ENCODE data around the gene NUDT3. TPM values are rescaled to one million over a fixed set of nuclear protein-coding genes. Genes with fewer than 3 reads are reported as not detected.

NUDT3 gene
- total and polyA plus RNA-seq, 2 experiments from 2014 or later, result 12.1 to 31.1 TPM

GRCh38 chr6:34260576-34261267 is 131.7 kb downstream of the NUDT3 start (continued):
- TF ChIP-seq ZNF462 (CRISPR knock-in tag; IDR thresholded peaks at IDR 0.05) (no peak), ZNF331 (CRISPR knock-in tag; IDR thresholded peaks at IDR 0.05; ENCODE audit: low read depth) (no peak)
- TF ChIP-seq, protein P1, sequence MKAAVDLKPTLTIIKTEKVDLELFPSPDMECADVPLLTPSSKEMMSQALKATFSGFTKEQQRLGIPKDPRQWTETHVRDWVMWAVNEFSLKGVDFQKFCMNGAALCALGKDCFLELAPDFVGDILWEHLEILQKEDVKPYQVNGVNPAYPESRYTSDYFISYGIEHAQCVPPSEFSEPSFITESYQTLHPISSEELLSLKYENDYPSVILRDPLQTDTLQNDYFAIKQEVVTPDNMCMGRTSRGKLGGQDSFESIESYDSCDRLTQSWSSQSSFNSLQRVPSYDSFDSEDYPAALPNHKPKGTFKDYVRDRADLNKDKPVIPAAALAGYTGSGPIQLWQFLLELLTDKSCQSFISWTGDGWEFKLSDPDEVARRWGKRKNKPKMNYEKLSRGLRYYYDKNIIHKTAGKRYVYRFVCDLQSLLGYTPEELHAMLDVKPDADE (IDR thresholded peaks at IDR 0.05), result no peak

DNA sequence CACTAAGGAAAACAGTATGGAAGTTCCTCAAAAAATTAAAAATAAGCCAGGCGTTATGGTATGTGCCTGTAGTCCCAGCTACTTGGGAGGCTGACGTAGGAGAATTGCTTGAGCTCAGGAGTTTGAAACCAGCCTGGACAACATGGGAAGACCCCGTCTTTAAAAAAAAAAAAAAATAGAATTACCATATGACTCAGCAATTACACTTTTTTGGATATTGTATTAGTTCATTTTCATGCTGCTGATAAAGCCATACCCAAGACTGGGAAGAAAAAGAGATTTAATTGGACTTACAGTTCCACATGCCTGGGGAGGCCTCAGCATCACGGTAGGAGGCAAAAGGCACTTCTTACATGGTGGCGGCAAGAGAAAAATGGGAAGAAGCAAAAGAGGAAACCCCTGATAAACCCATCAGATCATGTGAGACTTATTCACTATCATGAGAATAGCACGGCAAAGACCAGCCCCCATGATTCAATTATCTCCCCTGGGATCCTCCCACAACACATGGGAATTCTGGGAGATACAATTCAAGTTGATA is 132.9 kb downstream of the NUDT3 start:
- Histone ChIP-seq H3K4me2 (no peak overlapping the region), H2AFZ (no peak overlapping the region), H4K20me1 (replicated peaks; ENCODE audit: insufficient read depth) (no peaks in the 10 kb centered on the region), H3K27me3 (ENCODE audit: insufficient read depth) (no peaks in the 10 kb centered on the region), H3K36me3 (ENCODE audit: insufficient read depth) (no peaks in the 10 kb centered on the region), H3F3A (replicated peaks; ENCODE audit: low read depth) (no peaks in the 10 kb centered on the region), H3K27ac (ENCODE audit: low read depth) (no peak overlapping the region), H3K4me3 (no peak overlapping the region), H3K9me2 (ENCODE audit: insufficient read depth) (no peaks in the 10 kb centered on the region), H3K4me1 (ENCODE audit: insufficient read depth) (no peaks in the 10 kb centered on the region), H3K79me2 (replicated peaks; ENCODE audit: insufficient read depth) (no peaks in the 10 kb centered on the region)
- TF ChIP-seq, protein P2, sequence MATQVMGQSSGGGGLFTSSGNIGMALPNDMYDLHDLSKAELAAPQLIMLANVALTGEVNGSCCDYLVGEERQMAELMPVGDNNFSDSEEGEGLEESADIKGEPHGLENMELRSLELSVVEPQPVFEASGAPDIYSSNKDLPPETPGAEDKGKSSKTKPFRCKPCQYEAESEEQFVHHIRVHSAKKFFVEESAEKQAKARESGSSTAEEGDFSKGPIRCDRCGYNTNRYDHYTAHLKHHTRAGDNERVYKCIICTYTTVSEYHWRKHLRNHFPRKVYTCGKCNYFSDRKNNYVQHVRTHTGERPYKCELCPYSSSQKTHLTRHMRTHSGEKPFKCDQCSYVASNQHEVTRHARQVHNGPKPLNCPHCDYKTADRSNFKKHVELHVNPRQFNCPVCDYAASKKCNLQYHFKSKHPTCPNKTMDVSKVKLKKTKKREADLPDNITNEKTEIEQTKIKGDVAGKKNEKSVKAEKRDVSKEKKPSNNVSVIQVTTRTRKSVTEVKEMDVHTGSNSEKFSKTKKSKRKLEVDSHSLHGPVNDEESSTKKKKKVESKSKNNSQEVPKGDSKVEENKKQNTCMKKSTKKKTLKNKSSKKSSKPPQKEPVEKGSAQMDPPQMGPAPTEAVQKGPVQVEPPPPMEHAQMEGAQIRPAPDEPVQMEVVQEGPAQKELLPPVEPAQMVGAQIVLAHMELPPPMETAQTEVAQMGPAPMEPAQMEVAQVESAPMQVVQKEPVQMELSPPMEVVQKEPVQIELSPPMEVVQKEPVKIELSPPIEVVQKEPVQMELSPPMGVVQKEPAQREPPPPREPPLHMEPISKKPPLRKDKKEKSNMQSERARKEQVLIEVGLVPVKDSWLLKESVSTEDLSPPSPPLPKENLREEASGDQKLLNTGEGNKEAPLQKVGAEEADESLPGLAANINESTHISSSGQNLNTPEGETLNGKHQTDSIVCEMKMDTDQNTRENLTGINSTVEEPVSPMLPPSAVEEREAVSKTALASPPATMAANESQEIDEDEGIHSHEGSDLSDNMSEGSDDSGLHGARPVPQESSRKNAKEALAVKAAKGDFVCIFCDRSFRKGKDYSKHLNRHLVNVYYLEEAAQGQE (IDR thresholded peaks at IDR 0.05; ENCODE audit: unreplicated experiment), result no peak
- TF ChIP-seq EZH2 (IDR thresholded peaks at IDR 0.05; ENCODE audit: low read depth, unreplicated experiment) (no peak), ZNF114 (CRISPR knock-in tag; IDR thresholded peaks at IDR 0.05) (no peak), ZNF331 (CRISPR knock-in tag; IDR thresholded peaks at IDR 0.05; ENCODE audit: low read depth) (no peak), POLR2AphosphoS5 (IDR thresholded peaks at IDR 0.05; ENCODE audit: low read depth) (no peak), JUNB (IDR thresholded peaks at IDR 0.05; ENCODE audit: unreplicated experiment) (no peak), NANOG (IDR thresholded peaks at IDR 0.05; ENCODE audit: borderline replicate concordance) (no peak)
- TF ChIP-seq, protein P1 (IDR thresholded peaks at IDR 0.05), result no peak
- TF ChIP-seq, protein P3, sequence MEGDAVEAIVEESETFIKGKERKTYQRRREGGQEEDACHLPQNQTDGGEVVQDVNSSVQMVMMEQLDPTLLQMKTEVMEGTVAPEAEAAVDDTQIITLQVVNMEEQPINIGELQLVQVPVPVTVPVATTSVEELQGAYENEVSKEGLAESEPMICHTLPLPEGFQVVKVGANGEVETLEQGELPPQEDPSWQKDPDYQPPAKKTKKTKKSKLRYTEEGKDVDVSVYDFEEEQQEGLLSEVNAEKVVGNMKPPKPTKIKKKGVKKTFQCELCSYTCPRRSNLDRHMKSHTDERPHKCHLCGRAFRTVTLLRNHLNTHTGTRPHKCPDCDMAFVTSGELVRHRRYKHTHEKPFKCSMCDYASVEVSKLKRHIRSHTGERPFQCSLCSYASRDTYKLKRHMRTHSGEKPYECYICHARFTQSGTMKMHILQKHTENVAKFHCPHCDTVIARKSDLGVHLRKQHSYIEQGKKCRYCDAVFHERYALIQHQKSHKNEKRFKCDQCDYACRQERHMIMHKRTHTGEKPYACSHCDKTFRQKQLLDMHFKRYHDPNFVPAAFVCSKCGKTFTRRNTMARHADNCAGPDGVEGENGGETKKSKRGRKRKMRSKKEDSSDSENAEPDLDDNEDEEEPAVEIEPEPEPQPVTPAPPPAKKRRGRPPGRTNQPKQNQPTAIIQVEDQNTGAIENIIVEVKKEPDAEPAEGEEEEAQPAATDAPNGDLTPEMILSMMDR (conservative IDR thresholded peaks at IDR 0.05; ENCODE audit: low read depth in 2 of 2), result no peak
- ATAC-seq (no peak), DNase-seq (ENCODE audit: low spot score) (no peak)
- Mint-ChIP-seq H3K4me3 (no peak overlapping the region), H3K9me3 (peaks cover 25% of the 10 kb centered on the region), H3K36me3 (ENCODE audit: low read depth) (peaks cover 22% of the 10 kb centered on the region), H3K27me3 (ENCODE audit: insufficient read depth, low read depth, poor library complexity) (peaks cover 5% of the 10 kb centered on the region), H3K27ac (no peak overlapping the region), H3K4me1 (no peaks in the 10 kb centered on the region)
